ENCODE data around the gene EIF5A2. TPM values are rescaled to one million over a fixed set of nuclear protein-coding genes. Genes with fewer than 3 reads are reported as not detected.
A peak's percentile ranks its signal among the peaks of the same experiment; 100 is the strongest.

EIF5A2 gene
- 2.7 and 3.7 TPM in 2 replicates for total RNA-seq
- long read RNA-seq, full-length matches to known transcripts: 3 of 3 reads
- long read RNA-seq, partial matches to known transcripts: 0 of 3 reads
- long read RNA-seq, other reads (novel, unspliced or antisense): 0 of 3 reads

DNA sequence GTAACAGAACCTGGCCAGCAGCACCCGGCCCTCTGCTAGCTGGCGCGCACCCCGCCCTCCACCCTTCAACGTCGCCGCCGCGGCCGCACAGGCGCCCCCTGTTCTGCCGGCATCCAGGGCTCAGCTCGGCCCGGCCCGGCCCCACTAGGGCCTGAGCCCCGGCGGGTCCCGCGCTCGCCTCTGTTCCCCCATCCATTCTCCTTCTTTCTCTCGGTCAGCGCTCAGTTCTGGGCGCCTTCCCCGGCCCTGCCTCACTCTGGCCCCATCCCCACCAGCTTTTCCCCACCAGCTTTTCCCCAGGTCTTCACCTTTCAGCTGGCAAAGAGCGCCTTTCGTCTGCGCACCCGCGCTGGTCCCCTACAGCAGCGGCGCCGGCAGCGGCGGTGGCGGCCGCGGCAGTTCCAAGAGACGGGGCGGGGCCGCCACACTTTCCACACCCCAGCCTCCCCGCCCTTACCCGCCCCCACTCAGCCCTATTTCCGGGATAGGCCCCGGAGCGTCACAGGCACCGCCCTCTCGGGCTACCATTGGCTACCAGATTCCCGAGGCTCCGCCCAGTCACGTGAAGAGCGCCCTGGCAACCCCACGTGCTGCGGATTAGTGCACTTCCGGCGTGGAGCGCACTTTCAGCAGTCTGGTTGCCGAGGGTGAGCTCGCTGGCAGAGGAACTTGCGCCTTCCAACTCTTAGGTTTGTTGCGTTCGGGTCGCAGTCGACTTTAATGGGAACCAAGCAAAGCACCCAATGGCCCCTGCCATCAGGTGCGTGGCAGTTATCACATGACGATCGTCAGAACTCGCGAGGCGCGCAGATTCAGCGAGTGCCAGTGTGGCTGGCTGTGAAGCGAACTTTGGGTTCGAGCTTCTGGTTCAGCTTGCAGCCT is at the start of gene EIF5A2:
Gene EIF5A2 (minus strand): TSS at position 403 of the 882 bp plus-strand sequence. CDS start 831 bp downstream, outside the sequence.
- TF ChIP-seq, protein P1, sequence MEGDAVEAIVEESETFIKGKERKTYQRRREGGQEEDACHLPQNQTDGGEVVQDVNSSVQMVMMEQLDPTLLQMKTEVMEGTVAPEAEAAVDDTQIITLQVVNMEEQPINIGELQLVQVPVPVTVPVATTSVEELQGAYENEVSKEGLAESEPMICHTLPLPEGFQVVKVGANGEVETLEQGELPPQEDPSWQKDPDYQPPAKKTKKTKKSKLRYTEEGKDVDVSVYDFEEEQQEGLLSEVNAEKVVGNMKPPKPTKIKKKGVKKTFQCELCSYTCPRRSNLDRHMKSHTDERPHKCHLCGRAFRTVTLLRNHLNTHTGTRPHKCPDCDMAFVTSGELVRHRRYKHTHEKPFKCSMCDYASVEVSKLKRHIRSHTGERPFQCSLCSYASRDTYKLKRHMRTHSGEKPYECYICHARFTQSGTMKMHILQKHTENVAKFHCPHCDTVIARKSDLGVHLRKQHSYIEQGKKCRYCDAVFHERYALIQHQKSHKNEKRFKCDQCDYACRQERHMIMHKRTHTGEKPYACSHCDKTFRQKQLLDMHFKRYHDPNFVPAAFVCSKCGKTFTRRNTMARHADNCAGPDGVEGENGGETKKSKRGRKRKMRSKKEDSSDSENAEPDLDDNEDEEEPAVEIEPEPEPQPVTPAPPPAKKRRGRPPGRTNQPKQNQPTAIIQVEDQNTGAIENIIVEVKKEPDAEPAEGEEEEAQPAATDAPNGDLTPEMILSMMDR (IDR thresholded peaks at IDR 0.05; ENCODE audit: unreplicated experiment): no peak
- DNase-seq (ENCODE audit: low spot score, unreplicated experiment): peak; percentile 64
- Mint-ChIP-seq H3K9me3 (ENCODE audit: low read depth) (peaks cover 14% of the 10 kb centered on the region), H3K27me3 (peaks cover 29% of the 10 kb centered on the region), H3K27ac (peak within 1 kb of the TSS; percentile 92), H3K4me3 (ENCODE audit: low read depth) (peak within 1 kb of the TSS; percentile 89), H3K36me3 (ENCODE audit: insufficient read depth) (peaks cover 4% of the 10 kb centered on the region), H3K4me1 (ENCODE audit: low read depth) (peaks cover 3% of the 10 kb centered on the region)

DNA sequence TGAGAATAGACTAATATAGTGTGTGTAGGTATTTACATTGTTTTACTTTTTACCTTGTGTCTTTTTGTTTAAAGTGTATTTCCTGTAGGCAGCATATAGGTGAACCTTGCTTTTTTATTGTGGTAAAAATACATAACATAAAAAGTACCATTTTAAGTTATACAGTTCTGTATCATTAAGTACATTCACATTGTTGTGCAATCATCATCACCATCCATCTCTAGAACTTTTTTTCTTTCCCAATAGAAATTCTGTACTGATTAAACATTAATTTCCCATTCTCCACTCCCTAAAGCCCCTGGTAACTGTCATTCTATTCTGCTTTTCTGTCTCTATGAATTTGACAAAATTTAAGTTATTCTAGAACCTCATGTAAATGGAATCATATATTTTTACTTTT is 48.2 kb upstream of the EIF5A2 start:
- Mint-ChIP-seq H3K4me3 (ENCODE audit: low read depth) (no peak overlapping the region), H3K27me3 (no peaks in the 10 kb centered on the region), H3K4me1 (ENCODE audit: low read depth) (peaks cover 3% of the 10 kb centered on the region), H3K9me3 (ENCODE audit: low read depth) (no peaks in the 10 kb centered on the region), H3K27ac (no peak overlapping the region), H3K36me3 (ENCODE audit: insufficient read depth) (no peaks in the 10 kb centered on the region)
- DNase-seq (ENCODE audit: low spot score, unreplicated experiment): no peak
- TF ChIP-seq, protein P1 (IDR thresholded peaks at IDR 0.05; ENCODE audit: unreplicated experiment): no peak

DNA sequence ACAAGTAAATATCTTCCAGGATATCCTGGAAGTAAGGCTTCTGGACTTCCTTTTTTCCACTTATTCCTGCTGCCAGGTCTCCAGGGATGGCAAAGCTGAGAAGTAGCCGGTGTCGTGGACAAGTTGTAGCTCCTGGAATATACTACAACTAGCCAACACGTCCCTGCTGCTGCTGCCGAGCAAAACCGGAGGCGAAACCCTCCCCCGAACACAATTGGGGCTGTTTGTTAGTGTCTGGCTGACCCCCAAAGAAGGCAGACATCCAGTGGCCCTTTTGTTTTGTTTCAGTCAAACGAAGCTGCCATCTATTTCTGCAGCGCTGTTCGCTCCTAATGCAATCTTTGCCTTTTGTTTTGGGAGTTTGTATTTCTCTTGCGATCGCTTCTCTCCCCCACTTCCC is 45.3 kb upstream of the EIF5A2 start:
- Mint-ChIP-seq H3K4me3 (ENCODE audit: low read depth) (no peak overlapping the region), H3K27ac (peak overlapping the region; percentile 43), H3K9me3 (ENCODE audit: low read depth) (no peaks in the 10 kb centered on the region), H3K27me3 (no peaks in the 10 kb centered on the region), H3K4me1 (ENCODE audit: low read depth) (no peaks in the 10 kb centered on the region), H3K36me3 (ENCODE audit: insufficient read depth) (no peaks in the 10 kb centered on the region)
- DNase-seq (ENCODE audit: low spot score, unreplicated experiment): no peak
- TF ChIP-seq, protein P1 (IDR thresholded peaks at IDR 0.05; ENCODE audit: unreplicated experiment): no peak

DNA sequence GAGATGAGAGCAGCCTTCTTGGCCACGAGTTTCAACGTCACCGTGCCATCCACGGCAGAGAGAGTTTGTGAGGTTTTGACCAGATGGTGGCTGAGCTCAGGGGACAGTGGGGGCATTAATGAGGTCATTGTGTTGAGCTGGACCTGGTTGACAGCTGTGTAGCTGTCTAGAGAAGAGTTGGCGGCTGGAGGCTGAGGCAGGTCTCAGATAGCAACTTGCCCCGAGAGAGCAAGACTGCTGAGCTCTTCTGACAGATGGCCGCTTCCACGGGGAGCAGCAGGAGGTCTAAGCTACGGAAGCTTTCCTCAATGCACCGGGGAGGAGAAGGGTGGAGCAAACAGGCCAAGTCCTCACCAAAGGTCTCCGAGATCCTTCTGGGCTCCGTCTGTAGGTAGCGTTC is 44.8 kb upstream of the EIF5A2 start:
- H3K9me3 Mint-ChIP-seq (ENCODE audit: low read depth): no peaks in the 10 kb centered on the region
- no peak for DNase-seq (ENCODE audit: low spot score, unreplicated experiment)
- no peaks in the 10 kb centered on the region for H3K36me3 Mint-ChIP-seq (ENCODE audit: insufficient read depth)
- no peak overlapping the region for H3K27ac Mint-ChIP-seq
- H3K27me3 Mint-ChIP-seq: no peaks in the 10 kb centered on the region
- no peaks in the 10 kb centered on the region for H3K4me1 Mint-ChIP-seq (ENCODE audit: low read depth)
- H3K4me3 Mint-ChIP-seq (ENCODE audit: low read depth): no peak overlapping the region
- TF ChIP-seq, protein P1 (IDR thresholded peaks at IDR 0.05; ENCODE audit: unreplicated experiment): no peak

DNA sequence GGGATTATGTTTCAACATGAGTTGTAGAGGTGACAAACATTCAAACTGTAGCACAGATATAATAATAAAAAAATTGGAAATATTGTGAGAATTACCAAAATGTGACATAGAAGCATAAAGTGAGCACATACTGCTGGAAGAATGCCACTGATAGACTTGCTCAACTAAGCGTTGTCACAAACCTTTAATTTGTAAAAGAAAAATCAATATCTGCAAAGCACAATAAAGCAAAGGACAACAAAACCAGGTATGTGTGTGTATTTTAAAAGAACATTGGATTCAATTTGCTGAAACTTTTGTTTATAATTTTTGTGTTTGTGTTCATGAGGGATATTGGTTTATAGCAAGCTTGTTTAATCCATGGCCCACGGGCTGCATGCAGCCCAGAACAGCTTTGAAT is 40.8 kb upstream of the EIF5A2 start:
- Mint-ChIP-seq H3K27ac (no peak overlapping the region), H3K27me3 (no peaks in the 10 kb centered on the region), H3K9me3 (ENCODE audit: low read depth) (peaks cover 11% of the 10 kb centered on the region), H3K4me3 (ENCODE audit: low read depth) (no peak overlapping the region), H3K4me1 (ENCODE audit: low read depth) (no peaks in the 10 kb centered on the region), H3K36me3 (ENCODE audit: insufficient read depth) (no peaks in the 10 kb centered on the region)
- TF ChIP-seq, protein P1 (IDR thresholded peaks at IDR 0.05; ENCODE audit: unreplicated experiment): no peak
- no peak for DNase-seq (ENCODE audit: low spot score, unreplicated experiment)

Measured in progenitor cell of endocrine pancreas (in vitro differentiated cells).